A673 (cell line): ENCODE results near the gene SRP9. TPM values are rescaled to one million over a fixed set of nuclear protein-coding genes. Genes with fewer than 3 reads are reported as not detected.
"Not testable (repeated sequence)": the region's sequence is repeated elsewhere in the genome, so short reads cannot be mapped to it uniquely, and the experiment has no call there.

Experiments
- BruUV-seq: library from RNA; stranded (reverse); fragments of 400-500 nt; replicated peaks from 2 replicates; lab custom pipeline; 2021; lab: Mats Ljungman, UMichigan
- CTCF ChIA-PET: fragments of 300-600 bp; sonication (Branson Sonifier 250); formaldehyde crosslinking; loops from one replicate; lab custom pipeline; 2022; ENCODE audit warnings: antibody characterized with exemption; lab: Charles Lee
- POLR2A ChIA-PET: fragments of 300-600 bp; sonication (Branson Sonifier 250); formaldehyde crosslinking; loops from one replicate; lab custom pipeline; 2022; ENCODE audit warnings: antibody characterized with exemption; ENCODE audit not compliant: low non-redundant PET; lab: Charles Lee
- DNase-seq: peaks from one replicate; pipeline ENCODE4 v3.0.0-alpha.2; 2015; ENCODE audit warnings: low spot score
- H3K27ac ChIP-seq: fragments of 200-600 bp; sonication (generic); 2 replicates; pipeline ENCODE4 v1.5.1; 2016; ENCODE audit warnings: mixed run types, low read depth, mild to moderate bottlenecking, mixed read lengths, antibody characterized with exemption, low read length; ENCODE audit not compliant: poor library complexity, severe bottlenecking
- H3K27me3 ChIP-seq: fragments of 200-600 bp; sonication (generic); replicated peaks from 2 replicates; pipeline ENCODE4 v1.6.1; 2017; ENCODE audit warnings: mixed run types, low read depth, mild to moderate bottlenecking, mixed read lengths, antibody characterized with exemption, low read length; ENCODE audit not compliant: insufficient read depth, poor library complexity
- H3K36me3 ChIP-seq: fragments of 200-600 bp; sonication (generic); 2 replicates; pipeline ENCODE4 v1.6.1; 2016; ENCODE audit warnings: mixed run types, mild to moderate bottlenecking, mixed read lengths, antibody characterized with exemption, low read length; ENCODE audit not compliant: insufficient read depth, poor library complexity, severe bottlenecking
- H3K4me1 ChIP-seq: fragments of 200-600 bp; sonication (generic); 2 replicates; pipeline ENCODE4 v1.6.1; 2017; ENCODE audit warnings: mixed run types, mild to moderate bottlenecking, mixed read lengths, antibody characterized with exemption, low read length; ENCODE audit not compliant: insufficient read depth, poor library complexity, severe bottlenecking
- H3K4me3 ChIP-seq: fragments of 200-600 bp; sonication (generic); 2 replicates; pipeline ENCODE4 v1.5.1; 2016; ENCODE audit warnings: low read depth, mixed run types, mild to moderate bottlenecking, mixed read lengths, low read length; ENCODE audit not compliant: poor library complexity, severe bottlenecking
- H3K9me3 ChIP-seq: fragments of 200-600 bp; sonication (generic); 2 replicates; pipeline ENCODE4 v1.6.1; 2016; ENCODE audit warnings: mixed run types, low read depth, mild to moderate bottlenecking, mixed read lengths, antibody characterized with exemption, low read length; ENCODE audit not compliant: poor library complexity, severe bottlenecking
- EZH2 ChIP-seq: fragments of 200-600 bp; sonication (generic); IDR thresholded peaks from 2 replicates; pipeline ENCODE4 v1.6.1; 2017; ENCODE audit warnings: borderline replicate concordance, low read depth, mild to moderate bottlenecking, mixed read lengths, antibody characterized with exemption, low read length; ENCODE audit not compliant: poor library complexity, severe bottlenecking
- intact Hi-C: fragments of 100-400 bp; cut with micrococcal nuclease; formaldehyde crosslinking; loops from one replicate; pipeline ENCODE4 v1.10.0; 2022; ENCODE audit not compliant: unreplicated experiment
- total RNA-seq: library from RNA; stranded (reverse); gene quantifications from 2 replicates; pipeline ENCODE4 v1.2.3, GENCODE V29; 2021
- TF ChIP-seq, protein P1 (sequence below): fragments of 300-800, 200-600 bp; sonication (generic); conservative IDR thresholded peaks from 2 replicates; pipeline ENCODE4 v1.5.1; 2017; ENCODE audit warnings: low read depth, mild to moderate bottlenecking, antibody characterized with exemption, low read length, moderate library complexity, mixed read lengths

SRP9 gene
- total RNA-seq, 1 experiment from 2014 or later: 486 TPM

DNA sequence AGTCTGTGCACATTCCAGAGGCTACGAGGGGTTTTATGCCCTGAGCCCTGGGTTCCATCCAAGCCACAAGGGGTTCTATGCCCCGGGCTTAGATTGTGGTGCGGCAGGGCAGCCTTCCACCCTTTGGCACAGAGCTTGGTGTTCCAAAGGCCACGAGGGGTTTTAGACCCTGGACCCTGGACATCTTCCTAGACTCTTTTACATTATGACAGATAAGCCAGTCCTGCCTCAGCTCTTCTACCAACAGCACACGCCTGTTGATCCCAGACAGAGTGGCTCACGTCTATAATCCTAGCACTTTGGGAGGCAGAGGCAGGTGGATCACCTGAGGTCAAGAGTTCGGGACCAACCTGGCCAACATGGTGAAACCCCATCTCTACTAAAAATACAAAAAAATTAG, 23.5 kb downstream of the SRP9 start:
- CTCF ChIA-PET, H3K27me3 ChIP-seq, DNase-seq, POLR2A ChIA-PET, intact Hi-C loops, H3K4me1 ChIP-seq, H3K9me3 ChIP-seq, BruUV-seq, H3K36me3 ChIP-seq, H3K27ac ChIP-seq, H3K4me3 ChIP-seq: not testable (repeated sequence)

DNA sequence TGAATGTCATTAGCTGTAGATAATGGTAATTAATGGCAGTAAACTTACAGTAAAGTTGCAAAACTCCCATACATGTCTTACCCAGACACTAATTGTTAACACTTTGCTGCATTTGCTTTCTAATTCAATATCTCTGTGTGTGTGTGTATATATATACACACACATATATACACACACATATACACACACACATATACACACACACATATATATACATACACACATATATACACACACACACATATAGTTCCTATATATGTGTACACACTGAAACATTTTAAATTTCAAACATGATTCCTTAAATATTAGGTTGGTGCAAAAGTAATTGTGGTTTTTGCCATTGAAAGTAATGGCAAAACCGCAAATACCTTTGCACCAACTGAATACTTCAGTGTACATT, 28.6 kb downstream of the SRP9 start:
- Histone ChIP-seq H3K27ac (no peak overlapping the region), H3K4me3 (no peak overlapping the region), H3K27me3 (no peaks in the 10 kb centered on the region), H3K36me3 (no peaks in the 10 kb centered on the region), H3K4me1 (peaks cover 4% of the 10 kb centered on the region), H3K9me3 (no peaks in the 10 kb centered on the region)
- DNase-seq: no peak
- no TSS peak for BruUV-seq
- CTCF ChIA-PET: no interaction called here
- POLR2A ChIA-PET: no interaction called here
- TF ChIP-seq EZH2: no peak
- TF ChIP-seq, protein P1, sequence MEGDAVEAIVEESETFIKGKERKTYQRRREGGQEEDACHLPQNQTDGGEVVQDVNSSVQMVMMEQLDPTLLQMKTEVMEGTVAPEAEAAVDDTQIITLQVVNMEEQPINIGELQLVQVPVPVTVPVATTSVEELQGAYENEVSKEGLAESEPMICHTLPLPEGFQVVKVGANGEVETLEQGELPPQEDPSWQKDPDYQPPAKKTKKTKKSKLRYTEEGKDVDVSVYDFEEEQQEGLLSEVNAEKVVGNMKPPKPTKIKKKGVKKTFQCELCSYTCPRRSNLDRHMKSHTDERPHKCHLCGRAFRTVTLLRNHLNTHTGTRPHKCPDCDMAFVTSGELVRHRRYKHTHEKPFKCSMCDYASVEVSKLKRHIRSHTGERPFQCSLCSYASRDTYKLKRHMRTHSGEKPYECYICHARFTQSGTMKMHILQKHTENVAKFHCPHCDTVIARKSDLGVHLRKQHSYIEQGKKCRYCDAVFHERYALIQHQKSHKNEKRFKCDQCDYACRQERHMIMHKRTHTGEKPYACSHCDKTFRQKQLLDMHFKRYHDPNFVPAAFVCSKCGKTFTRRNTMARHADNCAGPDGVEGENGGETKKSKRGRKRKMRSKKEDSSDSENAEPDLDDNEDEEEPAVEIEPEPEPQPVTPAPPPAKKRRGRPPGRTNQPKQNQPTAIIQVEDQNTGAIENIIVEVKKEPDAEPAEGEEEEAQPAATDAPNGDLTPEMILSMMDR: no peak
- intact Hi-C loops: no loop called here

DNA sequence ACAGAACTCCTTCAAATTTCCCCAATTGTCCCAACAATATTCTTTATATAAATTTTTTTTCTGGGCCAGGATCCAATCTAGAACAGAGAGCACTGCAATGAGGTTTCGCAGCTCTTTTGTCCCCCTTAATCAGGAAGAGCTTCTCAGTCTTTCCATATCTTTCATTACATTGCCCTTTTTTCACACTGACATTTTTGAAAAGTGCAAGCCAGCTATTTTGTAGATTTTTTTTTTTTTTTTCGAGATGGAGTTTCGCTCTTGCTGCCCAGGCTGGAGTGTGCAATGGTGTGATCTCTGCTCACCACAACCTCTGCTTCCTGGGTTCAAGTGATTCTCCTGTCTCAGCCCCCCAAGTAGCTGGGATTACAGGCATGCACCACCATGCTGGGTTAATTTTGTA, 29.1 kb downstream of the SRP9 start:
- H3K27ac ChIP-seq, DNase-seq, H3K27me3 ChIP-seq, H3K4me1 ChIP-seq, H3K36me3 ChIP-seq, H3K4me3 ChIP-seq, CTCF ChIA-PET, POLR2A ChIA-PET, BruUV-seq, intact Hi-C loops, H3K9me3 ChIP-seq: not testable (repeated sequence)

DNA sequence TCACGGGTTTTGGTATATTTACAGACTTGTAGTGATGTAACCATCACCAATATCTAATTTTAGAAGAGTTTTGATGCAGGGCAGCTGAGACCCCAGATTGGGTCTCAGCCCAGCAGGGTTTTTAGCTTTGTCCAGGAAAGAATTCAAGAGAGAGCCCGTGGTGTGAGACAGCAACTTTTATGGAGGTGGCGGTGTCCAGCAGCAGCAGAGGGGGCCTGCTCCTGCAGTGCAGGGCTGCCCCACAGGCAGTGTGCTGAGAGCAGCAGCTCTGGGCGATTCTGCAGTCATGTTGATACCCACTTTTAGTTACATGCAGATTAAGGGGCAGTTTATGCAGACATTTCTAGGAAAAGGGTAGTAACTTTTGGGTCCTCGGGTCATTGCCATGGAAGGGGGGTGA, 30.5 kb downstream of the SRP9 start:
- no TSS peak for BruUV-seq
- no peaks in the 10 kb centered on the region for H3K27me3 ChIP-seq
- TF ChIP-seq, protein P1: no peak
- TF ChIP-seq EZH2: no peak
- ChIA-PET POLR2A (no interaction called here), CTCF (interaction anchor here (0.6 kb wide), 1 partner anchor 1656 kb away, joined by 14 read pairs; no protein-coding TSS in a partner anchor)
- no peaks in the 10 kb centered on the region for H3K9me3 ChIP-seq
- H3K4me3 ChIP-seq: no peak overlapping the region
- no peaks in the 10 kb centered on the region for H3K36me3 ChIP-seq
- intact Hi-C loops: no loop called here
- peaks cover 23% of the 10 kb centered on the region for H3K4me1 ChIP-seq
- DNase-seq: no peak
- H3K27ac ChIP-seq: no peak overlapping the region
